Activated CD4-positive, CD25-positive, alpha-beta regulatory T cell treated with anti-CD3 and anti-CD28 coated beads, Interleukin-2, amount 50 U/mL, for 24 hours (primary cell): ENCODE data around the gene ANKRD63.
A peak's percentile ranks its signal among the peaks of the same experiment; 100 is the strongest.

Experiments used
- ATAC-seq, 2 donors: fragments of 150-1000 bp; cut with Tn5 transposase; one replicate each; pipeline ENCODE4 v1.10.0; 2021; ENCODE audit warnings: mild to moderate bottlenecking in 1 of 2, moderate library complexity in 1 of 2

Gene ANKRD63, protein sequence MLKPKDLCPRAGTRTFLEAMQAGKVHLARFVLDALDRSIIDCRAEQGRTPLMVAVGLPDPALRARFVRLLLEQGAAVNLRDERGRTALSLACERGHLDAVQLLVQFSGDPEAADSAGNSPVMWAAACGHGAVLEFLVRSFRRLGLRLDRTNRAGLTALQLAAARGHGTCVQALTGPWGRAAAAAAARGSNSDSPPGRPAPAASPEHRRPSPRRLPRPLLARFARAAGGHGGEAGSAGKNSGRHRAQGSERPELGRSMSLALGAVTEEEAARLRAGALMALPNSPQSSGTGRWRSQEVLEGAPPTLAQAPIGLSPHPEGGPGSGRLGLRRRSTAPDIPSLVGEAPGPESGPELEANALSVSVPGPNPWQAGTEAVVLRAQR

DNA sequence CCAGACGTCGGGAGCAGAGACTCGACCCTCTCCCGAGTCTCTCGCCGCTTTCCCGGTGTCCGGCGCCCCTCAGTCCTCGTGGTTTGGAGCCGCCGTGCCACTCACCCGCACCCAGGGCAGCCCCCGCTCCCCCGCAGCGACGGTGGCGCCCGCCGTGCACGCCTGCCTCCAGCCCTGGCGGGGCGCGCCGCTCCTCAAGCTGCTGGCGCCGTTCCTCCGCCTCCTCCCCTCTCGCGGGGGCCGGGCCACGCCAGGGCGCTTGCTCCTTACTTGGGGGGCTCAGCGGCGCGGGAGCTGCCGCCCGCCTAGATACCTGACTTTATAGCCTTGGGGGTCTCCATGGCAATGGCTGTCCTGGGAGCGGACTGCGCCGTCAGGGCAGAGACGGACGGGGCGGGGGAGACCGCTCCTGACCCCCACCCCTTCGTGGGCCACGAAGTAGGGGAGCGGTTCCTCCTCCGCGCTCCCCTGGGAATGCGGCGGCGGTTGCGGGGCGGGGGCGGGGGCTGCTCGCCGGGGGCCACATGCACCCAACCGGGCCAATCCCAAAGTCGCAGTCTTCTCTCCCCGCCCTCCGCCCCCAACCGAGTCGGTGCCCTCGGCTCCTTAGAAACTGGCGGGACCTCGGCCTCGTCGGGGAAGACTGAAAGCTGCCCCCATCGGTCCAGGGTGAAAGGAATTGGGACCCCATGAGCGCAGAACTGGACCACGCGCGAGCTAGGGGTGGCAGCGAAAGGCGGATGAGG lies at the start of gene ANKRD63:
Gene ANKRD63 (minus strand): TSS at position 196 of the 746 bp plus-strand sequence. CDS start 478 bp downstream, outside the sequence.
- ATAC-seq: peak; percentile 52 to 54

- no peak for ATAC-seq
These were observed 49.4 kb upstream of the ANKRD63 start for GRCh38 chr15:40332113-40332781.

GRCh38 chr15:40331637-40332036 lies 48.8 kb upstream of the ANKRD63 start:
- ATAC-seq: no peak

DNA sequence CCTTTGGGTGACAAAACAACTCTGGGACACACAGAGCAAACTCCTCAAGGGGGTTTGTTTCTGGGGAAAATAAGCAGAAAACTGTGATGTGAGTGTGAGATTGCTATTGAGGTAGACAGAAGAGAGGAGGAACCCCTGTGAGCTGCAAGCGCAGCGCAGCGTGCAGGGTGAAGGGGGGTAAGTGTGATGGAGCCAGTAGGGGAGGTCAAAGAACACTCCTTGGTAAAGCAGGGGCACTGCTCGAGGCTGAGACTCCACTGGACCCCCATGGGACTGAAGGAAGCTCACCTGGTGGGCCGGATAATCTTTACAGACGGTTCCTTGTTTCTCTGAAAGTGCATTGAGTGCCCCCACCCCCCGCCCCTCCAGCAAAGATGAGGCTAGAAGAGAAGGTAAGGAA lies 48.2 kb upstream of the ANKRD63 start:
- no peak for ATAC-seq

DNA sequence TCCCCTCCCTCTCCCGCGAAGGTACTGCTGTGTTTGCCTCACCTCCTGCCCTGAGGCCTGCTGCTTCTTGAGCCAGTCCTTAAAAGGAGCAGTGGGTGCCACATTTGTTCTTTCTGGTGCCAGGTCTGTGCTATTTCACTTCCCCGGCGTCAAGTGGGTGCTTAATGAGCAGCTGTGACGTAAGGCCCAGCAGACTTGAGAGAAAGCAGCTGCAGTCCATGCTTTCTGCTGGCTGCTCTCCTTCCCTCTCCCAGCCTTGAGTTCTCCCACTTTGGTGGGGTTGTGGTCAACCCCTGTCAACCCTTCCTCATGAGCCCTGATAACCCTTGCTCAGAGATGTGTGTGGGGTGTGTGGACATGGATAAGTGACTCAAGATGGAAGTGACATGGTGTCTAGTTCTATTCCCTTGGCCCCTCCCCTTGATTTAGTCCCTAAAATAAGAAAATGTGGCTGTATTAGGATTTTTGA lies 47.5 kb upstream of the ANKRD63 start:
- ATAC-seq: no peak

GRCh38 chr15:40329804-40330203 lies 46.9 kb upstream of the ANKRD63 start:
- no peak for ATAC-seq

GRCh38 chr15:40328751-40329150 lies 45.9 kb upstream of the ANKRD63 start:
- ATAC-seq: no peak

DNA sequence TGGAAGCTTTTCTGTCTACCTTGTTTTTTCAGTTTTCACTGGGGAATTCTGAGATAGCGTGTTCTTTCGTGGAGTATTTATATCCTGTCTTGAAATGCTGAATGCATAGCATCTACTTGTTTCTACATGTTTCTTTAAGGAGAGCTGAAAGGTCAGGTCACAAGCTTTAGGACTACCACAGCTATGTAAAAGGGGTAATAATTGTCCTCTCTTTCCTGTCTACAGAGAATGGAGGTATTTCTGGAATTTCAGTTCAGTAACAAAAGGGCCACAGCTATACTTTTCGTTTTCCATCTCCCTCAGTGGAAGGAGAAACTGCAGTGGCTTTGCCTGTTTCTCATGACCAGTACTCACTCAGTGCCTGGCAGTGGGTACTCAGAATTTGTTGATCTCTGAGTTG lies 45.3 kb upstream of the ANKRD63 start:
- no peak for ATAC-seq

- no peak for ATAC-seq
These were observed 44.6 kb upstream of the ANKRD63 start for GRCh38 chr15:40327457-40327856.

- ATAC-seq: no peak
These were observed 42.8 kb upstream of the ANKRD63 start for GRCh38 chr15:40325700-40326099.

- no peak for ATAC-seq
These were observed 42.3 kb upstream of the ANKRD63 start for GRCh38 chr15:40325188-40325587.

DNA sequence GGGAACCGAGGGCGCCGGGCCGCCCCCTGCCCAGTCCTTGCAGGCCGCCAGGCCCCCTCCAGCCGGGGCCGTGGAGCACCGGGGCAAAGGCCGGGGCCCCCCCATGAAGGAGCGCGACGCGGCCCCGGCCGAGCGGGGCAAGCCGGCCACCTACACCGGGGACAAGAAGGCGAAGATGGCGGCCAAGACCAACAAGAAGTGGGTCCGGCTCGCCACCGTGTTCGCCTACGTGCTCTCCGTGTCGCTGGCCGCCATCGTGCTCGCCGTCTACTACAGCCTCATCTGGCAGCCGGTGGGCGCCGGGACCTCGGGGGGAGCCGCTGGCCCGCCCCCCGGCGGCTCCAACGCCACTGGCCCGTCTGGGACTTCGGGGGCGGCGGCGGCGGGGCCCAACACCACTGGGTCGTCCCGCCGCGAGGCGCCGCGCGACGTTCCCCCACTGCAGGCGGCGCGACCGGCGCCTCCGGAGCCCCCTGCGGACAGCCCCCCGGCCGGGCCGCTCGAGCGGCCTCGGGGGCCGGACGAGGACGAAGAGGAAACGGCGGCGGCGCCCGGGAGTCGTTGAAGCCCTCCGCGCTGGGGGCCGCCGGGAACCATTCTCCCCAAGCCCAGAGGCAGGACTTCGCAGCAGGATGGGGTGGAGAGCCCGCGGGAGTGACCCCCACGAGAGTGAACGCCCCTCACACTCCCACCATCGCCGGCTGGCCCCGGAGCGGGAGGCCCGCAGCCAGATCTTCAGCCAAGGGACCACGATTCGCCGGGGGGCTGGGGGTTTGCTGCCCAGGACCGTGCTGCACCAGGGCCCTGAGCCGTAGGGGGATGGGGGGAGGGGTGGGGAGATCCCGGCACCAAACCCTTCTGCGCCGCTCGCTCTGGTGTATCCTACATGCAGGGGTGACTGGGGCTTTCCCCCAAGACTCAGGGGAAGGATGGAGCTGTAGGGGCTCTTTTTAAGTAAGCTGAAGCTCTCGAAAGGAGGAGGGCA lies 41.4 kb upstream of the ANKRD63 start:
- no peak for ATAC-seq

DNA sequence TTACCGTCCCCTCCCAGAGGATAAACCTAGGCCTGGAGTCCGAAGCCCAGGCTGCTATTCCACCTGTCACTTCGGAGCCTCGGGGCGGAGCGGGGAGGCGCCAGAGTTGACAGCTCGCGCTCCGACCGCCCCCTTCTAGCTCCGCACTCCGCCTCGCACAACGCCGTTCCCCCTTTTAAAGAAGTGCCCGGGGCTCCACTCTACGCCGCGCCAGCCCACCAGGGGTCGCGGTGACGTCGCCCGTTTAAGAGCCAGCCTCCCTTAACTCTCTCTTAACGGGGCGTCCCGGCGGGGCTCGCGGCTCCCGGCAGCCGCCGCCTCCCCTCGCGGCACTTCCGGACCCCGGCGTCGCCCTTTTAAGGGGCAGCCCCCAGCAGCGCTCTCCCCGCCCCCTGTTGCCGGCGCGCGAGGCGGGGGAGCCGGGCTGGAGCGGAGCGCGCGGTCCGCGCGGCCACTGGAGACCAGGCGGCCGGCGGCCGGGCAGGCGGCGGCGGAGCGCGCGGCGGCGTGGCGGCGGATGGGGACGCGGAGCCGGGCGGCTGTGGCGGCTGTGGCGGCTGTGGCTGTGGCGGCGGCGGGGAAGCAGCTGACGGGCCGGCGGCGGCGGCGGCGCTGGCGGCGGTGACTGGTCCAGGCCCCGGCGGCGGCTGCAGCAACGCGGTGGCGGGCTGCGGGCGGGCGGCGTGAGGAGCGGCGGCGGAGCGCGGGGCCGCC lies 40.5 kb upstream of the ANKRD63 start, which contains the start of gene INAFM2:
Gene INAFM2 (plus strand): TSS at position 454 of the 714 bp plus-strand sequence. CDS start 364 bp downstream, outside the sequence.
- ATAC-seq: peak; percentile 94 to 95

GRCh38 chr15:40322531-40323238 lies 39.8 kb upstream of the ANKRD63 start:
- no peak for ATAC-seq

DNA sequence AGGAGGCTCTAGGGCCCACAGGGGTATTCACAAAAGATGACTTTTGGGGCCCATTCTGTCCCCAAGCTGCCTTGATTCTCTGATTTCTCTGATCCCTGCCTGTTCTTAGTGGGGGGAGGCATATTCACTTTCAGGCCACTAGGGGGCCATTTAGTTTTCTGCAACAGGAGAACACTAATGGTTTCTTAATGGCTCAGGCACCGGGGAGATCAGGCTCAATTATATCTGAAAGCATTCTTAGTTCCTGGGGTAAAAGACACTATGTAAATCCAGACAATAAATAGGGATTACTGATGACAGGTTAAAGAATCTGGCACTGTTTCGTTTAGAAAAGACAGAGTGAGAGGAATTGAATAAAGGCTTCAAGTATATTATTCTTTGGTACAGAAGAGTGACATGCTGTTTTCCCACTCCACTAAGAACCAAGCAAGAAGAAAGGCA lies 38.1 kb upstream of the ANKRD63 start:
- peak; percentile 15 to 24 for ATAC-seq

DNA sequence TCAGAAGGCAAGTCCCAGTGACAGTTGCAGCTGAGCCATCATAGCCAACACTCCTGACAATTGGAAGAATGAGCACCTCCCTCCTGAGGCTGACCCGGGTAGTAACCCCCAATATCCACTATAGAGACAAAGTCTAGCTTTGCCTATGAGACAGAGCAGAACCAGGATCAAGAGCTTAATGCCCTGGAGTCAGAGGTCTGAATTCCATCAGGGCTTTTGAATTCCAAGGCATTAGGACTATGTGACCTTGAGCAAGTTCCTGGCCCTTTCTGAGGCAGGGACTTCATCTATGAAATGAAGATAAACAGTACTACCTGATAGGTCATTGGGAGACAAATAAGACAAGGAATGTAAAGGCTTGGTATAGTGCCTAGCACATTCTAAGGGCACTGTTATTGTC lies 37.5 kb upstream of the ANKRD63 start:
- ATAC-seq: no peak

DNA sequence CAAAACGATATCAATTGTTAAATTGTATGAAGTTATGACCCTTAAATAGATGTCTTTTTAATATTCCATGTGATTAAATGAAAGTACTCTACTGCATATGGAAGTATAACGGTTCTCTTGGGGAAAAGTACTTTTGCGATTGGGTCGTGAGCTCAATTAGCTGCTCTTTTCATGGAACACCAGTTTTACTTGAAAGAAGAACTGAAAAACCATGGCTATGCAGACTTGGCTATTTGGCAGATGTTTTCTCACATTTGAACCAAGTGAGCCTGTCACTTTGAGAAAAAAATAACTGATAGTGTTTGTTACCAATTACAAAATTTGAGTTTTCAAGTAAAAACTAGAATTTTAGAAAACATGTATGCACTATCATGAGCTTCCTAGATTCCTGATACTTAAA lies 34.7 kb upstream of the ANKRD63 start:
- ATAC-seq: no peak

DNA sequence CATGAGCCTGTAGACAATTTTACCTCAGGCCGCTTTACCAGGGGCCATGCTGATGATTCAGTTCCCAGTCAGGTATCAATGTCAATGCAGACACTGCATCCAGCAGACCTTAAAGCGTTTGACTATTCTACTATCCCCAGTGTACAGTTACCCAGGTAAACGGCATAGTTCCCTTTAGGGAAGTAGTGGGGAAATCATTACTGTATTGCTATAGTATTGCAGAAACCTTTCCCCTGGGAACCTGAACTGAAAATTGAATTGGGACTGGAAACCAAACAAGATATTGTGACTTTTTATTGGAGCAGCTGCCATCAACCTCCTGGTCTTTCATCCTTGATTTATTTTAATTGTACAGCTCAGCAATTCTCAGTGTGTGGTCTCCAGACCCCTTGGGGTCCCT lies 34.1 kb upstream of the ANKRD63 start:
- ATAC-seq: no peak

DNA sequence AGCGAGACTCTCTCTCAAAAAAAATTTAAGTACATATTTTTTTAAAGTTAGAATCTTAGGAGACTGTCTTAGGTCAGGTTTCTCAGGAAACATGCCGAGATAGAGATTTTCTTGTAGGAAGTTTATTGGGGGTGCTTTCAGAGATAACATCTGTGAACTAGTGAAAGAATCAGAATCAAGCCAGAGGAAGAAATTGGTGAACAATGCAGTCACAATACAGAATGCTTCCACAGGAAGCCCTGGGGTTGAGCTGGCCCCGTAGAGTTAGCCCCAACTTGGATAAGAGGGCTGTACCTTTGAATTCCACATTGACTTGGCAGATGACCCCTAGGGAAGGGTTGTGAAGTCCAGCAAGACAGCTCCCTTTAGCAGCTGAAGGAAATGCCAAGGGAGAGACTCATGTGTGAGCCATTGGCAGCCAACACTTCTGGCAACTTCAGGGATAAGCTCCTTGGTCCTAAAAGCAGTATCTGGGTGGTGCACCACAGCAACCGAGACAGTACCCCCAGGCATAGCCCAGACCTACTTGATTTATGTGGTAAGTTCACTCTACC lies 31.9 kb upstream of the ANKRD63 start:
- ATAC-seq: no peak
